ENCODE measurements around the gene KRT1.

Gene KRT1

DNA sequence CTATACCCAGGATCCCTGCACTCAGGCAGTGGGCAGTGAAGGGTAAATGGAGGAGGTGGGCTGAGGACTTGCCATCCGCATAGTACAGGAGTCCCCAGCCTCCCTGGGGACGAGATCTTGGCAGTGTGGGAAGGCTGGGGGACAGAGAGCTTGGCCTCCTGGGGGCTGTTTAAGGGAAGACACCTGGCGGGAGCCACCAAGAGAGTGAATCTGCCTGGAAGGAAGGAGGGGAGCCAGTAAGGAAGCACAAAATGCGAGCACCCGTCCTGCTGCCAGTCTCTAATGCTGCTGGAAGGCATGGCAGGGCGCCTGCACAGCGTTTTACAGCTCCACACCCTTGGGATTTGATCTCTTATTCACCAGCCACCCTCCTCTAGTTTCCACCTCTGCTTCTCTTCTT is 20.8 kb downstream of the KRT1 start:
- no peak for DNase-seq

DNA sequence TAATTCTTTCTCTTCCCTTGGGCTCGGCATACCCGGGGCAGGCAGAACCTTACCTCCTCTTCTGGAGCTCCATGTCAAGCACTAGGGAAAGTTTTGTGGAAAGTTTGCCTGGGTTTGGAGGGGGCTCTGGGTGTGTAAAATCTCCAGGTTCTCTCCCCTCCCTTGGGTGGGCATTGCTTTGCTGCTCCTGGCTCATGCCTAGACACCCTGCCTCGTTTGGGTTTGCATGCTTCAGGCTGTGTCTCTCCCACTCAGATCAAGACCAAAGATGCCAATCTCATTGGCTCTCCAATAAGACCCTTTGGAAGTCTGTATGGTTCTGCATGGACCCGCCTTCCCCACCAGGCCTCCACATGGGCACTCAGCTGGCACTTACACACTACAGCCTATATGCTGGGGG is 22.0 kb downstream of the KRT1 start:
- no peak for DNase-seq

DNA sequence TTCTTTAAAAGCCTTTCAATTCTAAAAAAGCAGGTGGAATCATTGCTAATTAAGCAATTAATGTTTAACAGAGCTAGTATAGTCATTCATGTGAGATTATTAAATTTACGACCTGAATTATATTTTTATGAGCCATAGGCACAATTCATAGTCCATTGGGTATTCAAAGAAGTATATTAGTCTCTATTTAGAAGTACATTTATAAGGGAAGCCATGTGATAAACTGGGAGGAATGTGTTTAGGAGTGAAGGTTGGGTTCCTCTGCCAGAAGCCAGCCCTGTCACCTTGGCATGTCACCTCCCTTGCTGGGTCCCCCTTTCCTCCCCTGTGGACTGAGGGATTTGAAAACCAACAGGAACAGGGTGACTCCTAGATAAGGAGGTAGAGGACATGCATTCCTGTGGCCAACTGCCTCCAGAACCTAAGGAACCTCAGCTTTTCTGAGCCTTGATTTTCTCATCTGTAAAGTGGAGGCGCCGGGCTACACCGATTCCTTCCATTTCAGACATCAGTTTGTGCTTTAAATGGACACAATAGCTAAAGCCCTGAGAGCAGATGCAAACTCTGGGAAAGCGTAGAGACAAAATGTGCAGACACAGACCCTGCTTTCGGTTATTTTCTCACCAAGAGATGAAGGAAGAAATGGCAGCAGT is 22.8 kb downstream of the KRT1 start:
- DNase-seq, result no peak

DNA sequence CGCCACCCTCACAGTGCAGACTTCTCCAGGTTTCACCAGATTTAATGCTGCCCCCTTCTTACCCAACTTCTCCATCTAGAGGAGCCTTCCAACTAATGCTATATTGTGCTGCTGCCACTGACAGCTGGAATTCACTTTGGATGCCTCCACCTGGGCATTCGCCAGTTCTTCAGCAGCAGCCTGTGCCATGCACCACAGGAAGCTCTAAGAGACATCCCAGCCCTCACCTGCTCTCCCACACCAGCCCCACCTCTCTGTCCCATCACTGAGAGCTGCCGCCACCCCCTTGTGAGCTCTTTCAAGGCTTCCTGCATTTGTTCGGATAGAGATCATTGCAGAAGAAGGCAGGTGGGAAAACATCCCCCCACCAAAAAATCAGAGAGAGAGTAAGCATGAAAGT is 23.6 kb downstream of the KRT1 start:
- no peak for DNase-seq

DNA sequence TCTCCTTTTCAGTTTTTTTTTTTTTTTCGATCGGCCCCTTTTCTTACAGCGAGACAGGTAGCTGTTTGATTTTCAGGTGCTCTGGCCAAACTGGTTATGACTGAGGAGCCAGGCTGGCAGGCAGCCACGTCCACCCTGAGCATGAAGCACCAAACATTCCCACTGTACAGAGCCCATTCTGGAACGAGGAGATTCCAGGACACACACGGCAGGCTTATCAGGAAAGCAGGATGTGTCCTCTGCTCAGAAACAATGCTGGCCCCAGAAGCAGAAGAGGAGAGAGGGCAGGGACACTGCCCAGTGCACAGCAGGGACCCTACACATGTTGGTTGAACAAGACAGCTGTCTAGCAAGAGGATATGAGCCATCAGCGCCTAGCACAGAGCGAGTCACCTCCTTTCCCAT is 24.5 kb downstream of the KRT1 start:
- DNase-seq, result no peak

- DNase-seq, result no peak
These were observed 25.0 kb downstream of the KRT1 start for GRCh38 chr12:52655251-52655650.

GRCh38 chr12:52651726-52652261 is 28.4 kb downstream of the KRT1 start, which contains the start of gene KRT2:
KRT2 (minus strand) TSS chr12:52652211; CDS start chr12:52652142, 69 bp downstream.
- DNase-seq, result no peak

DNA sequence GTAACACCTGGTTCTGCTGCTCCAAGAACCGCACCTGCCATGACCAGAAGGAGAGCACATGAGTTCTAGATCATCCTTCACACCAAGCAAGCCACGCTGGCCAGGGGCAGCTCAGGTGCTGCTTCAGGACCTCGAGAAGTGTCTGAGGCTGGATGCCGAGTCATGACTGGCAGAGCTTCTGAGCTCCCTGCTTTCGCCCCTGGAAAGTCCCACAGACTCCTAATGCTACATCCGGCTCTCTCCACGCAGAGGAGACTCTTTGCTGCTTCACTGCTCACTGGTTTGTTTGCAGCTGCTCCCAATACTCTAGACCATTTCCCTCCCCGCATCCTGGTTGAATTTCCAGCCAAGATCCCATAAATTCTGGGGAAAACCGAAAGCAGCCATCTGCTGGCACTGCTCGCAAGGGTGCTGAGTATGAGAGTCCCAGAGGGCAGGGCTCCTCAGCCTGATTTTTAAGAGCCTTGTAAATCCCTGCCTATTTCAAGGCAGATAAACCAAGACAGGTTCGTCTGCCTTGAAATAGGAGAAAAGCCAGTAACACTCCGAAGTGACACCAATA is 29.6 kb downstream of the KRT1 start:
- no peak for DNase-seq

DNA sequence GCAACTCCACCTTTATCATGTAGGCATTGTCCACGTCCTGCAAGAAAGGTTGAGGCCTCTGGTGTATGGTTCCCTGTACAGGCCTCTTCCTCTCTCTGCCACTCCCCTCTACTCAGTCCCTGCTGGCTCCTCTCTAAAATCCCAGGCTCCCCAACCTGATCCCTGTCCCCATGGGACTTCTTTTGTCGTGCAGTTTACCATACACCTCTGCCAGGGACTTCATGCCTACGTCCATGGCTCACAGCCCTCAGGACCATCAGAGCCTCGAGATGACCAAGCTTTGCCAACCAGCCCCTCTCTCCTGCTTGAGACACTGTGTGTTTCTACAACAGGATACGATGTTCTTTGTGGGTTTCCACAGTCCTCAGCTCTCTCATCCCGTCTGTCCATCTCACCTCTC is 31.1 kb downstream of the KRT1 start:
- no peak for DNase-seq

- DNase-seq, result no peak
These were observed 32.1 kb downstream of the KRT1 start for GRCh38 chr12:52648012-52648550.

GRCh38 chr12:52647601-52648000 is 32.6 kb downstream of the KRT1 start:
- DNase-seq, result no peak

GRCh38 chr12:52646613-52647012 is 33.6 kb downstream of the KRT1 start:
- DNase-seq, result no peak

DNA sequence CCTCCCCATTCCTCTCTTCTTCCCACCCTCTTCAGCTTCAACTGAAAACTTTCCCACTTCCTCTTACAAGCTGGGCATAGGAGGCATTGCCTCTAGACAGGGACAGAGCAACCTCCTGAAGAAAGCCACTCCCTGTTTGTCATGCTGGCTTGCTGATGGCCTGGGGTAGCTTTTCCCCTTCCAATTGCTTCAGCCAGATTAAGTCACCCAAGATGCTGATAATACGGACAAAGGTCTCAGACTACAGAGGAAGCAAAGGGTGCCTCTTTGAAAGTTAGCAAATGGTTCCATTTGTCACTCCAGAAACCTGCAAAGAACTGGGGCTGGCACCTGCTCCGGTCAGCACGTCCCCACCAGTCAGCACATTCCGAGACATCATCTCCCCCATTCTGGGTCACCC is 34.2 kb downstream of the KRT1 start:
- DNase-seq, result no peak

GRCh38 chr12:52645120-52645761 is 35.0 kb downstream of the KRT1 start:
- no peak for DNase-seq

GRCh38 chr12:52644078-52644415 is 36.2 kb downstream of the KRT1 start:
- no peak for DNase-seq

DNA sequence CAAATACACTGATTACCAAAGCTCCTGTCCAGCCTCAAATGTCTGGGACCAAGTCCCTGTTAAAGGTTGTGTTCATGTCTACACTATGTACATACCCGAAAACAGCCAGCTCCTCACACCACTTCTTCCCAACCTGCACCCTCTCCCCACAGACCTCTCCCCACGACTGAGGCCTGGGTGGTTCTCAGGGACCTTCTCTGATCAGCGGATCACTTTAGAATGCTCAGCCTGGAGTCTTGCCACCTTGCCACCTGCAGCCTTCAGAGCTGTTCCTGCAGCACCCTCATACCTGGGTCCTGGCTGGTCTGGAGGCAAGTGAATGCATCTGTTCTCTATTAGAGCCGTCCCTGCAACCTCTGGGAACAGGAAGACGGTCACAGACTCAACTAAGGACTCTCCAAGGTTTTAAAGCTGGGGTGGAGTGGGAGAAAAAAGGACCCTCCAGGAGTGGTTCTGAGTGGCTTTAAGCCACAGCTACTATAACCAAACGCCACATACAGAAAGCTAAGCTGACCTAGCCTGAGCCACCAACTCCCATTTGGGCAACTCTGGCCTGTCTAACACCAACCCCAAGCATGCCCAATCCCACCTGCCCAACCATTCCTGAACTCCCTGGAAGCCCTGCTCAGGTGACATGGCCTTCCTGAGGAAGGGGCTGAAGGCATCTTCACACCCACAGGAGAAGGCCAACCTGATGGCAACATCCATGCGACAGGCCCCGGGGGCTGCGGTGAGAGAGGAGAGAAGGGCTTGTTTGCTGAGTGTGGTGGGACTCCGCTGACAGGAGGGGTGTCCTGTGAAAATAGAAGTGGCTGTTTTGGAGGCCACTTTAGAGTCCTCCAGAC is 36.8 kb downstream of the KRT1 start:
- DNase-seq, result no peak

DNA sequence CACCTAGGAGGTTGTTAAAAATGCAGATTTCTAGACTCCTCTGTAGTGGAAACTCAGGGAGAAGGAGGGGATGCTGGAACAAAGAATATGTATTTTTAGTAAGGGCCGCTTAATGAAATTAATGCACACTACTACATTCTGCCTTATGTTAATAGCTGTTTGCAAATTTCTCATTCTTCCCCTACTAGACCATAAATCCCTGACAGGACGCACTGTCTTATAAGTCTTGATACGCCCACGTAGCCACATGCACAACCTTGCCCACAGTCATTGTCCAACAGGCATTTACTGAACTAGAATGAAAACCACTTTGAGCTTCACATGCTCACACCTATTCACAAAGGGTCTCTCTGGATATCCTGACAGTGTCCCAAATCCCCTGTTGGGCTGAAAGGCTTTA is 38.7 kb downstream of the KRT1 start:
- DNase-seq, result no peak

DNA sequence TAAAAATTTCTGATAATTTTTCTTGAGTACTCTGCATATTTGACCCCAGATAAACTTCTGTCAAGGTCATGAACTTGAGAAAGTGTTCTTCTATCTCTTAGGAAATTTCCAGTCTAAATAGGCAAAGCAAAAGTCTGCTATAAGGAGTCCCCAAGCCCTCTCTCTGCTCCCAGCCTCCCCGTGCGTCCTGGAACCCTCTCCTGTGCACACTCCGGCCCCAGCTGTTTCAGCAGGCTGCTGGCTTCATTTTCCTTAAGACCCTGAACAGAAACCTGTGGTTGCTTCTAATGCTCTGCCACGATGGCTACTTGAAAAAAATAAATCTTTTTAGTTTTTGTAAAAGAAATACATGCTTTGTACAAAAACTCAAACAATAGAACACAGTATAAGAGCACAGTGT is 42.9 kb downstream of the KRT1 start:
- no peak for DNase-seq

DNA sequence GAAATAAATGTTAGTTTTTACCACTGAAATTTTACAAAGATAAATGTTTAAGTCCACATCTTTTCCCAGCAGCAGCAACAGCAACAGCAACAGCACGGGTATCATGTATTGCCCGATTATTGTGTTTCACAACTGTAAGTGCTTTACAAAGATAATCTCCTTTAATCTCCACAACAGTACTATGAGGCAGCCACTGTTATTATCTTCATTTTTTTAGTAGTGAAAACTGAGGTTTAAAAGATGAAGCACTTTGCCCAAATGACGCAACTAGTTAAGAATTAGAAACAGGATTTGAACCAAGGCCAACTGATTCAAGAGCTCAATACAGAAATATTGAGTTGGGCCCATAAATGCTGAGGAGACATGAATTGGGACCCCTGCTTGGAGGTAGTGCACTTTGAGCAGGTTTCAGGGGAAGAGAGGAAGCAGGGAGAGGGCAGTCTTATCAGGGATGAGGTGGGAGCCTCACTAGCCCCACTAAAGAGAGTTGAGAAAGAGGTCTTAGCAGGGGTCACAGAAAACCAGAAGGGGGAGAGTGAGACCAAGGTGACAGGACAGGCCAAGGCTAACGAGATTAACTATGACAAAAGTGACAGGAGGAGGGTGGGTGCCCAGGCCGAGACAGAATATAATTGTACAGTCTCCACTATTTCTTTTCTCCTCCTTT is 43.5 kb downstream of the KRT1 start:
- no peak for DNase-seq

- no peak for DNase-seq
These were observed 44.0 kb downstream of the KRT1 start for GRCh38 chr12:52636189-52636588.

GRCh38 chr12:52634266-52635056 is 45.7 kb downstream of the KRT1 start:
- no peak for DNase-seq

- no peak for DNase-seq
These were observed 46.8 kb downstream of the KRT1 start for GRCh38 chr12:52633383-52633782.

Measured in NCI-H2227 treated with DMSO at 0.1 percent for 48 hours (cell line).